Fibroblast of skin of abdomen (primary cell): Measurements from ENCODE around the gene LYSMD1.
A peak's percentile ranks its signal among the peaks of the same experiment; 100 is the strongest.

Experiments used
- DNase-seq: peaks from one replicate; pipeline ENCODE4 v3.0.0-alpha.2; 2013

Gene LYSMD1

DNA sequence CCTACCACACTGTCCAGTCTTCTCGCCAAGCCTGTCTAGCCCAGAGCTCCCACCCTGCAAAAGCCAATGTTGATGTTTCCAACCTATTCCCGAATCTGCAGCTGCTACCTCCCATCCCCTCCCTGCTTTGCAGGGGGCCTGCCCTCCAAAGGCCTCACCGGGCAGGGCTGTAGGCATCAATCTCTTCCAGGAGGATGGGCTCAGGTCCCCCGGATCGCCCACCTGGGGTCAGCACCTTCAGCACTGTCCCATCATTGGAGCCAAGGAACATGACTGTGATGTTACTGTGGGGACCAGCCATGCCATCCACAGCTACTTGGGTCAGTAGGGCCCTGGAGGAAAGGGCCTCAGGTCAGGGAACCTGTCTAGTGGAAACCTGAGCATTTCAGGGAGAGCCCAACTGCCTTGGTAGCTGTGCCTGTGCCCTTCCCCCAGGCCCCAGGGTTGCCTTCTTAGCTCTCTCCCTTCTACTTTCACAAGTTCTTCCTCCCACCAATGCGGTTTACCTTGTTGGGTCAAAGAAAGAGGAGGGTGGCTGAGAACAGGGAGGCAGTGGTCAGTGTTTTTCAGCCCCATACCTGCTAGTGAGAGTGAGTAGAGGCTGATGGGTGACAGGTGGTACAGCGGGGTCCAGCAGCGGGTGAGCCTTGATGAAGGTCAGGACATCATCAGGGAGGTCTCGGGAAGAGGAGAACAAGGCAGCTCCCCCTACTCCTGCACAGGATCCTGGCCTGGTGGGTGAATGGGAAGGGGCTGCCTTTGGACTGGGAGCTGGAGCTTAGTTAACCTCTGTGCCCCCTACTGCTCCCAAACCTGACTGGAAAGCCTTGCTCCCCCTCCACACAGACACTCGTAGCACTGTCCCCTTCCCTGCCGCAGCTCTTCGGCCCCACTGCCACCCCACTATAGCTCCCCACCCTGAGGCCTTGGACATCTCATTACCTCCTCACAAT, 30.0 kb downstream of the LYSMD1 start:
- no peak for DNase-seq

DNA sequence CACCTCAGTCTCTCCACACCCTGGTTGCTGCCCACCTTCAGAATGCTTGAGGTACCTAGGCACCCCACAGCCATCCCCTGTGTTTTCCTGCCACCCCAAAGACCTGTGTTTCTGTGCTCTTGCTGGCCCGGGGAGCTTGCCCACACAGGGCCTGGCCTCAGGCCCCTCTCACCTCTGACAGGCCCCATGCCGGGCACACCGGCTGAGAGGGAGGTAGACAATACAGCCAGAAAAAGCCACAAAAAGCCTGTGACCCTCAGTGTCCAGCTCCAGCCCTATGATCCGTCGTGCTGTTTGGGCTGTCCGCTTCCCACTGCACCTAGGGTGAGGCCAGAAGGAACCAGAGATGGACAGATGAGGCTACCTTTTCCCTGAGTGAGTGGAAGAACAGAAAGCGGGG, 30.7 kb downstream of the LYSMD1 start:
- no peak for DNase-seq

DNA sequence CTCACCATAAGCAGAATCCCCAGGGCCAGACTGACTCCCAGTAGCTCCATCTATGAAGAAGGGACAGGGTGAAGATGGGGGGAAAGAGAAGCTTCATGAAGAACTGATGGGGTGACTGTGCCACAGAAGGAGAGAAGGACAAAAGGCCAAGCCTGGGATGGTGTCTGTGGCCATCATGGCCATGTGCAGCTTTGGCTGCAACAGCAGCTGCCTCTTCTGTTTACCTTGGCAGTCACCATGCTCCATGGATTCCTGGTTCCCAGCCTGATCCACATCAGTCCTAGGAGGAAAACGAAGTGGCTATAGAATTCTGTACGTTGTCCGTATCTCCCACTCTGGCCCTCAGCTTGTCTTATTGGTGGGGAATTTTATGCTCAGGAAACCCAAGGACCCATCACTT, 31.3 kb downstream of the LYSMD1 start:
- DNase-seq = no peak

DNA sequence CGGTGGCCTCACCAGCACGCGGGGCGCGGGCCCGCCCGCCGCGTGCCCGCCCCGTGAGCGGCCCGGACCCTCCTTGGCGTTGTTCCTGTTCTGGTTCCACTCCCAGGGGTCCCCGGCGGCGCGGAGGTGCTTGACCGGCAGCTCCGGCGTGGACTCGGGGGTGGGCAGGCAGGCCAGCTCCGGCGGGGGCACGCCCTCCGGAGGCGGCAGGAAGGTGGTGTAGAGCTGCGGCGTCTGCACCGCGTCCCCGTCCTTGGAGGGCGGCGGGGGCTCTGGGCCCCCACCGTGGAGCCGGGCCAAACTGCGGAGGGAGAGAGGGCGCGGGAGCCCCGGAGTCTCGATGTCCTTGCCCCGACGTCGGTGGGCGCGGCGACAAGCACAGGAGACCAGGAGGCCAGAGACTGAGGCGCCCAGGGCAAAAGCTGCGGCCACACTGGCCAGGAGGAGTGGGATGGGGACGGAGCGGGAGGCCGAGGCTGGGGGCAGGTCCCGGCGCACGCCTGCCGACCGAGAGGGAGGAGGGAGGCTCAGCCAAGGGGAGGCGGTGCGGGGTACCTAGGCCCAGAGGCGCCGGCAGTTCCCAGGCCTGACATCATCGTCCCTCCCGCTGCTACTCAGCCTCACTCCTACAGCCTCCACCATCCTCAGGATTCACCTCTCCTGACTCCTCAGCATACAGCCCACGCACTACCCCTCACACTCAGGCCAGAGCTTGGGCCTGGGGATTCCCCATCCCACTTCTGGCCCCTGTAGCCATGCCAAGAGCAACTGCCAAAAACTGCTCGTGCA, 32.5 kb downstream of the LYSMD1 start:
- DNase-seq = no peak

DNA sequence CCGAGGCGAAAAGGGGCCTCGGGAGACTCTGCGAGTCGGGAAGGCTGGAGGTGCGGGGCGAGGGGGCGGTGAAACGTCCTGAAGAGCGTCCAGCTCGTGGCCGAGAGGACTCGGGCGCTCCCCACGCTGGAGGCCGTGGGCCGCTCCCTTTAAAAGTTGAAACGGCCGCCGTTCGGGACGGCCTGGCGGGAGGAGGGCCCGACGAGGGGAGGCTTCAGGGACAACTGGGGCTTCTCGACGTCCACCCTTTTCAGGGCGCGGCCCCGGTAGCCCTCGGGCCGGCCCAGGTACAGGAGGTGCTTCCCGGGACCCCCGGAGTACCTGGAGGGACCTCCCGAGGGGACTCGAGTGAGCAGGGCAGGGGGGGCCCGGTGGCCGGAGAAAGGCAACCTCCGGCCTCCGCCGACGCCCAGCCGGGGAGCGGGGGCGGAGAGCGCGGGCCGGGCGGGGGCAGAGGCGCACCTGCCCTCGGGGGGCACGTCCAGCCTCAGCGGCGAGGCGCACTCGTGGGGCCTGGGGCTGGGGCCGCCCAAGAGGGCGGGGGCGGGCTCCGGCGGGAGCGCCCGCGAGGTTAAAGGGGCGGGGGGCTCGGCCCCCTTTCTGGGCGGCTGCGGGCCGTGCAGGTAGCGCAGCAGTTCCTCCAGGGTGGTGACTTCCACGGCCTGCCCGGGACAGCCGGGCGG, 33.2 kb downstream of the LYSMD1 start:
- DNase-seq = no peak

DNA sequence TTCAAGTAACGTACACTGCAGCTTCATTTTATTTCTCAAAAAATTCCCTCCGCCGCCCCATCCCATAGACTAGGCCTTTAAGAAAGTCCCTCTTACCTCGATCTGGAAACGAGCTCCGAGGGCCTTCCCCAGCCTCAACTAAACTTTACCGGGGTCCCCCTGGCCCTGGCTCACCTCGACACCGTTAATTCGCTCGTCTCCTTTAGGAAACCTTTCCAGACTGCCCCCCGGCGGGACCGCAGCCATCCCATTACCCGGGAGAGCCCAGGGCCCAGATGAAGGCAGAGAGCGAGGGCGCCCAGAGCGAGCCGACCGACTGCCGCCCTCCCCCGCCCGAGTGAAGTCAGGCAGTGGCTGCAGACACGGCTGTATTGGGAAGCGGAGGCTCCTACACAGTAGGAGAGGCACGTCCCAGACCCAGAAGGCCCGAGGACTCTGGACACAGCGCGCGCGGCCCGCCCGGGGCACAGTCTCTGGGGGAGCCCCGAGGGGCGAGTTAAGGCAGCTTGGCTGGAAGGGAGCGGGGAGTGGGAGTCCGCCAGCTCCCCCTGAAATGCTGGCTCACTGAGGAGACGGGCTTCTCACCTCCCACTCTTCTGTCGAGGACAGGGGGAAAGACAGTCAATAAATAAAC, 33.9 kb downstream of the LYSMD1 start:
- no peak for DNase-seq

DNA sequence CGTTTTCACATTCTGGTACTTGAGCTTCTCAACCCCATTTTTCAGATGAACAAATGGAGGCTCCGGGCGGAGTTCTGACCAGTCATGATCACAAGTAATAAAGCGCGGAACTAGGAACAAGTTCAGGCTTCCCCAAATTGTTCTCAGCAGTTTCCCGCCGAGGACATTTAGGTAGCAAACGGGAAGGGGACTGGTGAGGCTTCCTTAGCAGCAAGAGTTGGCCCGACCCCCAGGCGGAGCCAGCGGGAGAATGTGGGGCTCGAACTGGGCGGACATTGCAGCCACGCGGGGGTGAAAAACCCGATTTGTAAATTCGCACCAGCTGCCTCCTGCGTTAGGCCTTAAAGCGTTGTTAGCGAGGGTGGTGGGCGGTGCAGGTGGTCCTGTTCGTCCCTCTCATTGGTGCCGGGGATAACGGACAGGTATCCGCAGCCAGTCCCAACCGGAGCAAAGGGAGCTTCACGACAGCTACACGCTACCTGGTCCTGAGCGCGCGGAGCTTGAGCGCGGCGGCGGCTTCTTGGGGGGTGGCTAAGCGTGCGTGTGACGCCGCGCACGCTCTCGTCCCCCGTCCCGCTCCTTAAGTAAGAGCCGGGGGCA, 34.6 kb downstream of the LYSMD1 start:
- DNase-seq = peak; percentile 91

DNA sequence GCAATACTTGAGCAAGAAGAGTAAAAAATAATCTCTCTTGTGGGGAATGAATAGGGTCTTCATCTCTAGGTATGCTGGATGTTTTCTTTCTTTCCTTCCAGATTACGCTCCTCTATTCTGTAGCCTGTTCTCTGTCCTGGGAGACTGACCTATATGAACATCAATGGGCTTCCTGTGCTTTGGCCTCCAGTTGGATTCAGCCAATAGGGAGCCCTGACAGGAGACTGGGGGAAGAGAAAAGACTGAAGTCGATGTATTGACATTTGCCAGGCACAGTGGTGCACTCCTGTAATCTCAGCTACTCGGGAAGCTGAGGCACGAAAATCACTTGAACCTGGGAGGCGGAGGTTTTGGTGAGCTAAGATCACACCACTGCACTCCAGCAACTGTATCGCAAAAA, 36.9 kb downstream of the LYSMD1 start:
- no peak for DNase-seq

DNA sequence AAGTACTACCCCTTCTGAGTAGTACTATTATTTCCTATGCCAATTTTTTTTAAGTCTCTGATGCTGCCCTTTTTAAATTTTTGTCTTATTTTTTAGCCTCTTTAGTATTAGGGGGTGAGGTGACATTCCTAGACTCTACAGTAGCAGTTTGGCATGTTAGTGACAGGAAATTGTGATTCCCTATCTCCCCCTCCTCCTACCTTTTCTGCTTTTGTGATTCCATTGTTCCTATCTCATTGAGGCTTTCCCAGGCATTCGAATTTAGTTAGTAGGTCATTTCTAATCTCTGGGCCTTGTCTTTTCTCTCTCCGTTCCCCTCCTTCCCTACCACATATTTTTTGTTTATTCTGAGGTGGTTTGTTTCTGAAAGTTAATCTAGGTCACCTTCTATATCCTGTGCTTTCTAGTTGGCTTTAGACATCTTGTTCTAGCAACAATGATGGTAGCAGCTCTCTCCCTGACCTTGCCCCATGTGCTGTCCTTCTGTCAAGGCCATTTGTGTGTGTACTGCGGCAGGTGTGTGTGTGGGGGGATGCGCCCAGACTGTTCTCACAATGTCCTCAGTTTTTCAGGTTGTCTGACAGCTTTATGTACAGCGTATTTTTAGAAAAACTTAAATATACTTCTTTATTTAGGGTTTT, 40.8 kb downstream of the LYSMD1 start:
- DNase-seq = no peak

DNA sequence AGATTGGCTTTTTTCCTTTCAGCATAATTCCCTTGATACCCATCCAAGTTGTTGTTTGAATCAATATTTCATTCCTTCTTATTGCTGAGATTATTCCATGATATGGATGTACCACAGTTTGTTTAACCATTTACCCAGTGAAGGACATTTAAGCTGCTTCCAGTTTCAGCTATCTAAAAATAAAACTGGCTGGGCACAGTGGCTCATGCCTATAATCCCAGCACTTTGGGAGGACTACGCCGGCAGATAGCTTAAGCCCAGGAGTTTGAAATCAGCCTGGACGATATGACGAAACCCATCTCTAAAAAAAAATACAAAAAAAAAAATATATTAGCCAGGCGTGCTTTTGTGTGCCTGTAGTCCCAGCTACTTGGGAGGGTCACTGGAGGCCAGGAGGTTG, 51.8 kb downstream of the LYSMD1 start:
- DNase-seq = no peak
